HG03139 (cell line): ENCODE results near the gene RUFY3.
A peak's percentile ranks its signal among the peaks of the same experiment; 100 is the strongest.
"Not testable (repeated sequence)": the region's sequence is repeated elsewhere in the genome, so short reads cannot be mapped to it uniquely, and the experiment has no call there.

Experiments
- ATAC-seq: cut with Tn5 transposase; IDR thresholded peaks from one replicate; pipeline ENCODE4 v1.9.1; 2021; ENCODE audit not compliant: unreplicated experiment

The RUFY3 gene

DNA sequence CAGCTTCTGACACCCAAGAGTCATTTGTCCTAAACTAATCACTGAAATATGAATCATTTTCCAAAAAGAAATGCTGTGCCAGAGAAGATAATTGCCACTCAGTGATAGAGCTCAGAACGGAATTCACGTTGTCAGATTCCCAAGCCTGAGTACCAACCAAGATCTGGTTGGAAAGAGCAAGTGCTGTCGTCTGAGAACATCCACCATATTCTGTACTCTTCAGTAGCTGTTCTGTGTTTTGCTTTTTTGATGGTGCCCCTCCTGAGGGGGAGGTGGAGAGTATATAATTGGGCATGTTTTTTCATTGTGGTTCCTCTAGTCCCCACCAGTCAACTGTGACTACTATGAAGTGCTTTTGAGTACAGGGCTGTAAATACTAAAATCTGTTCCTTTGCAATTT is 13.2 kb downstream of the RUFY3 start:
- ATAC-seq = no peak

DNA sequence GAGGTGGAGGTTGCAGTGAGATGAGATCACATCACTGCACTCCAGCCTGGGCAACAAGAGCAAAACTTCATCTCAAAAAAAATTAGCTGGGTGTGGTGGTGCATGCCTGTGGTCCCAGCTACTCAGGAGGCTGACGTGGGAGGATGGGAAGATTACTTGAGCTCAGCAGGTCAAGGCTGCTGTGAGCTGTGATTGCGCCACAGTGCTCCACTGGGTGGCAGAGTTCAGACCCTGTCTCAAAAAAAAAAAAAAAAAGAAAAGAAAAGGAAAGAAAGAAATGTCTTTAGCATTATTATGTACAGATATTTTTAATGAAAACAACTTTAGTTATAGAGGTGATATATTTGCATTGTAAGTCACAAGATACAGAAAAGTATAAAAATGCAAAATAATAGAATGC is 14.2 kb downstream of the RUFY3 start:
- not testable (repeated sequence) for ATAC-seq

DNA sequence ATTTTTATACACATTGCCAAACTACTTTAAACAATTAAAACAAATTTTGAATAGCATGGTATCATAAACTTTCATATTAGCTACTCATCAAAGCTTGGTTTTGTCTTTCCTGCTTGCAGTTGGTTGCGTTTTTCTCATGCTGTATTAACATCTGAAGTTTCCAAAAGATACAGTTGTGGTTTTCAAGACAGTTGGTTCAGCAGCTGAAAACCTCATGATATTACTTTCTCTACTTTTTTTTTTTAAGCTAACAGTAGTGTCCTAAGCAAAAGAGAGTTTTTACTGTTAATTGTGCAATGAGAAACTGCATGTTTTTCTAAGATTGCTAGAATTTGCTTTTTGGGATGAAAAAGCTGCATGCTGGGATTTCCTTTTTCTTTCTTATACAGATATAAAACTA is 15.2 kb downstream of the RUFY3 start:
- ATAC-seq = no peak

DNA sequence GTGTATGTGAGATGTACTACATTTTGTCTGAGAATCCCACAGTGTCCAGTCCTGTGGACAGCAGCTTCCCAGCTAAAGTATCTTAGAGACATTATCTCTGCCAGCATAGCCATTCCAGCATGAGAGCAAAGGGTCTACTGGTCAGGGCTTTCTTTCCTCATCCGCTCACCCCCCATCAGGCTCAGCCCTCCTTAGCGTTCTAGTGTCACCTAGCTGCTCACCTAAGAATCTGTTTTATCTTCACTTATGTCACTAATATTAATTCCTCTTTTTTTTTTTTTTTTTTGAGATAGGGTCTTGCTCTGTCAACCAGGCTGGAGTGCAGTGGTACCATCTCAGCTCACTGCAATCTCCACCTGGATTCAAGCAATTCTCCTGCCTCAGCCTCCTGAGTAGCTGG is 15.6 kb downstream of the RUFY3 start:
- no peak for ATAC-seq

DNA sequence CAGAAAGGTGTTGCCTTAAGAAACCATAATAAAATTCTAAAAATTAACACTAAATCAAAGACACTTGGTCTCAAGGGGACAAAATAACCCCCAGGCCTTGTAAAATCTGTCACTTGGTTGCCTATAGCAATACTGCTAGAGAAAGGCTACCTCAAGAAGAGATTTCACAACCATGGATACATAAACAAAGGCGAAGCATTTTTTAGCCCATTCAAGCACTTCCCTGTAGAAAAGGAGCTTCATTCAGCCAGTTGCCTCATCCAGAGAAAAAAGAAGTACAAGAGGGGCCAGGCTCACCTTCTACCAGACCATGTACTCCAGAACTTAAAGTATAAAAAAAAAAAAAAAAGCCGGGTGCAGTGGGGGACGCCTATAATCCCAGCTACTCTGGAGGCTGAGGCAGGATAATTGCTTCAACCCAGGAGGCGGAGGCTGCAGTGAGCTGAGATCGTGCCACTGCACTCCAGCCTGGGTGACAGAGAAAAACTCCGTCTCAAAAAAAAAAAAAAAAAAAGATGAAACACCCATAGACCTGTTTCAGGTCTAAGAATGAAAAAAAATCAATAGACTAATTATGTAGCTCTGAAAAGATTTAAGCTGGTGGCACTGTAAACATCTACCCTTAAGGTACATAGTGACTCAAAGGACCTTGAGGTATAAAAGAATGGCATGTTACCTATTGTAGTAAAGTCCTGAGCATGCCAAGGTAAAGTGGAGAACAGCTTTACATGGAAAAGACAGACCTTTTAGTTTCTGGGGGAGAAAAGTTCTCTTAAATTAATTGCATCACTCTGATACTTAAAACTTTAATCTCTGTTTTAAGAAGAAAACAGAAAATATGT is 18.0 kb downstream of the RUFY3 start:
- no peak for ATAC-seq

DNA sequence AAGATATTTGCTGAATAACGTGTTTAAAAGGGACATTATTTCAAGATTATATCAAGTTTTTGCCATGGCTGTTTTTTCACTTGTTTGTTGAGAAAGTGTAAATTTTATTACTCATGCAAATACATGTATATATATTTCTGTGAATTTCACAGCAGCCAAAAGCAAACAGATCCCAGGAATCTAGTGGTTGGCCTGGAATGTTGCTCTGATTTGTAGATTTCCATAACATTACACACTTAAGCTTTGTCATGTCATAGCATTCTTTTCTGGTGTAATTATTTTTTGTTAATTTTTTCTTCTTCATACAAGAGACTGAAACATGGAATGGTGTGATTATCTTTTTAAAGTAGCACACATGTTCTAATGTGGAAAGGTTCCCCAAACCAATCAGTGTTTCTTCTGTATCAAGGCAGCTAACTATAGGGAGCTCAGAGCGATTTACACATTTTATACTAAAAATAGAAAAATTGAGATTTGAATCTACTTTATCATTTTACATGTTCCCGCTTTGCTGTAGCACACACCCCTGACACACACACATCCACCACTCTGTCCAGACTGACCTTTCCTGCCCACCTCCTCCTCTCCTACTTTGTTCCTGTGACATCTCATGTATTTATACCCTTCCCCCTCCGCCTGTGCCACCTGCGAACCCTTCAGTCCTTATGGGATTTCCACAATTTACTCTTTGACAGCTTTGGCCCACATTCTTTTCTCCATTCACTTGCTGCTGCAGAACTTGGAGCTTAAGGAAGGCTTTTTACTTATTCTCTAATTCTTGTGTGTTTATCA is 20.3 kb downstream of the RUFY3 start:
- no peak for ATAC-seq

DNA sequence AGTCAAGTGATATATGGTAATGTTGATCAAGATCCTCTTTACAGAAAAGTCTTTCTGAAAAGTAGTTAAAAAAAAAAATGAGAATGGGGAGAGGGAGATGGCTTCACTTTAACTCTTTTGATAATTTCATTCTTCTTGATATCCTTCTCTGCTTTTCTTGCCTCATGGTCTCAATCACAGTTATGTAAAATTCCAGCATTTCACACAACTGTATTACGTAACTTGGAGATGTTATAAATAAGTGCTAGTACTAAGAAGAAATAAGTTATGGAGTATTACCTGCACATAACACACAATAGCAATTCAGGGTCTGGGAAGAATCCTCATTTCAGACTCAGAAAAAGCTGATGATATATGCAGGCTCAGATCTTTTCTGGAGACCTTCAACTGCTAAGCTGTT is 22.0 kb downstream of the RUFY3 start:
- no peak for ATAC-seq

DNA sequence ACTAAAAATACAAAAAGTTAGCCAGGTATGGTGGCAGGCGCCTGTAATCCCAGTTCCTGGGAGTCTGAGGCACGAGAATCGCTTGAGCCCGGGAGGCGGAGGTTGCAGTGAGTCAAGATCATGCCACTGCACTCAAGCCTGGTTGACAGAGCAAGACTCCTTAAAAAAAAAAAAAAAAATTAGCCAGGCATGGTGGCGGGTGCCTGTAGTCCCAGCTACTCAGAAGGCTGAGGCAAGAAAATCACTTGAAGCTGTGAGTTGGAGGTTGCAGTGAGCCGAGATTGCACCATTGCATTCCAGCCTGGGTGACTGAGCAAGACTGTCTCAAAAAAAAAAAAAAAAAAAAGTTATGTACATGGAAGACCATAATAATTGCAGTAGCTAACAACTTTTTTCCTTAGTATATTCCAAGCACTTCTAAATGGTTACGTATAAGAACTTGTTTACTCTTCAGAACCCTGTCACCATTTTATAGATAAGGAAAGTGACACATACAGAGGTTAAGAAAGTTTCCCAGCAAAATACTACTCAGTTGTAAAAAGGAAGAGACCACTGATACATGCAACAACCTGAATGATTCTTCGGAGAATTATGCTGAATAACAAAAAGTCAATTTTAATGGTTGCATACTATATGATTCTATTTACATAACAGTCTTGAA is 24.5 kb downstream of the RUFY3 start:
- ATAC-seq = no peak

DNA sequence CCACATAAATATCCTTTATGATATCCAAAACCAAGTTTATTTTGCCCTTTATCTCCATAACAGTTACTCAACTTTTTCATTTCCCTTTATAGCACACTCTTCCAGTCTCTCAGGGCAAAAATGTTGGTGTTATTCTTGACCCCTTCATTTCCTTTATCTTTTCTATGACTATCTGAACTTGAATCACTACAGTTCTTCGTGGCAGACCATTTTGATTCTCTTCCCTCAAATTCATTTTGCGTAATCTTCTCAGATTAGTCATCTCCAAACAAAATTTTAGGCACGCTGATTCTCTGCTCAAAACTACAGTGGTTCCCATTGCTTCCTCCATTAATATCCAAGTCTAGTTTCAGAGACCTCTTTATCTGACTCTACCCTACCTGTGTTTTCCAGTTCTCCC is 26.1 kb downstream of the RUFY3 start:
- ATAC-seq = no peak

DNA sequence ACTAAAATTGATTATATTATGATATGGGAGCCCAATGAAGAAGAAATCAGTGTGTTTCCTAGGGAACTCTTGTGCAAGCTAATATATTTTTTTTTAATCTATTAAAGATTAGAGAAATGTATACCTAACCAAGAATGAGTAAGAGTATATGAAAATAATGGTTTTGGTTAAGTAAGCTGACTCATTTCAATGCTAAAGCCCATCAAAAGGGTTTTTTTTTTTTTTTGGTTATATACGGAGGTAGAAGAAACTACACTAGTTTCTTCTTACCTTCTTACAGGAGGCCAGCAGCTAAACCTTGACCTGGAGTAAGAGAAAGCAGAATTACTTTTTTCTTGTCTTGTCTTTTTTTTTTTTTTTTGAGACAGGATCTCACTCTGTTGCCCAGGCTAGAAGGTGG is 27.5 kb downstream of the RUFY3 start:
- ATAC-seq = no peak

DNA sequence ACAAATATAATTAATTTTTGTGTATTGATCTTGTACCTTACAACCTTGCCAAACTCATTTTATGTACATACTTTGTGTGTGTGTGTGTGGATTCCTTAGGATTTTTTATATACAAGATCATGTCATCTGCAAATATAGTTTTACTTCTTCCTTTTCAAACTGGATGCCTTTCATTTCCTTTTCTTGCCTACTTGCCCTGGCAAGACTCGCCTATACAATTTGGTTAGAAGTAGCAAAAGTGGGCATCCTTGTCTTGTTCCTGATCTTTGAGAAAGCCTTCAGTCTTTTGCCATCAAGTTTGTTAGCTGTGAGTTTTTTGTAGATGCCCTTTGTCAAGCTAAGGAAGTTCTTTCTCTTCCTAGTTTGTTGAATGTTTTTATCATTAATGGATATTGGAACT is 30.5 kb downstream of the RUFY3 start:
- ATAC-seq = no peak

DNA sequence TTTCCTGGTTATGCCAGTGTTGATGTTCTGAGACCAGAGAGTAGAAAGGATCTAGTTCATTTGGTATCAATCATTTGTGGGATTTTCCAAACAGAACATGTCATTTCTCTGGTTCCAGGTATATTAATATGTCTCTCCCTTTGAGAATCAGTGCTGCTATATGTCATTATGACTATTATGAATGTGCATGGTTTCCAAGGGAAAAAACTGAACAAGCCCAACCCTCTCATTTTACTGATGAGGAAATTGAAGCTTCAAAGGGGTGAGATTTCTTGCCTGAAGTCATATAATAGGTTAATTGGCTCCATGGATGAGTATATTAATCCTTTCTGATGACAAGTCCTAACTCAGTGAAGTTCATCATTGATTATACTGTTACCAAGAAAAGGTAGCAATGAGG is 31.9 kb downstream of the RUFY3 start:
- no peak for ATAC-seq

DNA sequence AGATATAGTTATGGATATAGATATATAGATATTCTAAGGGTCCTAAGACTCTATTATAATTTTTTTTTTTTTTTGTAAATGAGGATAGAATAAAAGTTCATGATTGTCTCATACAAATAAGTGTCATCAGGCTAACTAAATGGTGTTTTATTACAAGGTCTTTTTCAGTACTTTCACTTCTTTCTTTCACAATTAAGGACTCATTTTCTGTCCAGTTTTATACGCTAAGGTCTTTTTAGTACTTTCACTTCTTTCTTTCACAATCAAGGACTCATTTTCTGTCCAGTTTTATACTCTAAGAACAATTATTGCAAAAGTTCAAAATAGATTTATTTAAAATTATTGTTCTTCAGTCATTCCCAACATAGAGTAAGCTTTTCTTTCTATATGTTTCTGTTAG is 32.7 kb downstream of the RUFY3 start:
- peak; percentile 67 for ATAC-seq

DNA sequence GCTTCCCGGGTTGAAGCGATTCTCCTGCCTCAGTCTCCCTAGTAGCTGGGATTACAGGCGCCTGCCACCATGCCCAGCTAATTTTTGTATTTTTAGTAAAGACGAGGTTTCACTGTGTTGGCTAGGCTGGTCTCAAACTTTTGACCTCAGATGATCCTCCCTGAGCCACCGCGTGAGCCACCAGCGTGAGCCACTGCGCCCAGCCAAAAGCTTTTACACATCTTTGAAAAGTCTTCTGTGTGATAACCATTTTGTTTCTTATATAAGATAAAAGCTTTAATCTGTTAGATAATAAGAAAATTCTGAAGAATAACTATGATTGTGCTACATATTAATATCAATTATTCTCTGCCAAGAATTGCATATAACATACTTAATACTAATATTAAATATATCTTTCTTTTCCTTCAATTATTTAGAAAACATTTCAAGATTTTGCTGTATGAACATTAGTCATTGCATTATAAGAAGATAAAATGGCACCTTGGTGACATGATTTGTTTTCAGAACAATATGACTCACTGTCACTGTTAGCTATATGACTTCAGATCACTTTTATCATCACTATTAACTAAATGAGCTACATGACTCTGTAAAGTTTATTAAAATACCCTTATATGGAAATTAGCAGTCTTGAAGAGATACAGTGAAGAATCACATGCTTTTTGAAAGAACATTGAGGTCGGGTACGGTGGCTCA is 33.4 kb downstream of the RUFY3 start:
- ATAC-seq = no peak

DNA sequence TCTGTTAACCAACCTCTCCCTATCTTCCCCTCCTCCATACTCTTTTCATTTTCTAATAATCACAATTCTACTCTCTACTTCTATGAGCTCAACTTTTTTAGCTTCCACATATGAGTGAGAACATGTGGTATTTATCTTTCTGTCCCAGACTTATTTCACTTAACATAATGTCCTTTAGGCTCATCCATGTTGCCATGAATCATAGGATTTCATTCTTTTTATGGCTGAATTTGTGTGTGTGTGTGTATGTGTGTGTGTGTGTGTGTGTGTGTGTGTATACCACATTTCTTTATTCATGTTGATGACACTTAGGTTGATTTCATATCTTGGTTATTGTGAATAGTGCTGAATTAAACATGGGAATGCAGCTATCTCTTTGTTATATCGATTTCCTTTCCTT is 37.4 kb downstream of the RUFY3 start:
- ATAC-seq = no peak

DNA sequence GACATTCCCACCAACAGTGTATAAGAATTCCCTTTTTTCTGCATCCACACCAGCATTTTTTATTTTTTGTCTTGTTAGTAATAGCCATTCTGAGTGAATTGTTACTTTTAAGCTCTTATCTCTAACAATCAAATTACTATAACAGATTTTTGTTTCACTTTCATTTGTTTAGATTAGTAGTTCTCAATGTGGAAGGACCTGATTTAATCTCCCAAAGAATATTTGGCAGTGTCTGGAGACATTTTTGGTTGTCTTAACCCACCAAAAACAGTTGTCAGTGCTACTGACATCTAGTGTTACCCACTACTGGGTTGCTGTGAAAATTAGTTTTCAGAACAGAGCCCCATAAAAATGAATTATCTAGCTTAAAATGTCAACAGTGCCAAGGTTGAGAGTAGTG is 37.9 kb downstream of the RUFY3 start:
- no peak for ATAC-seq

DNA sequence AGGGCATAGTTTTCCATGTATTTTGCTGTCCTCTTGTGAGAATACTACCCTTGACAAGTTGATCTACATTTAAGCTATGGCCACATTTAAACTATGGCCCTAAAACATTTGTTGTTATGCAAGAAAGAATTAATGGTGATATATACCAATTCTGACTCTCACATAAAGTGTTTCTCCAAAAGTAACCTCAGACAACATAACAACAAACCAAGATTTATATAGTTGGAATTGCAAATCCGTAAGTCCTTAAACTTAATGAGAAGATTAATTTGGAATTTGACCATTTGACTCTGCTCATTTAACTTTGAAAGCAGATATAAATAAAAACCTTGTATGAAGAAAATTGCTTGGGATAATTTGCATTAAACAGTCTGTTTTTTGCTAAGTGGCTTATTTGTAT is 38.9 kb downstream of the RUFY3 start:
- ATAC-seq = no peak

DNA sequence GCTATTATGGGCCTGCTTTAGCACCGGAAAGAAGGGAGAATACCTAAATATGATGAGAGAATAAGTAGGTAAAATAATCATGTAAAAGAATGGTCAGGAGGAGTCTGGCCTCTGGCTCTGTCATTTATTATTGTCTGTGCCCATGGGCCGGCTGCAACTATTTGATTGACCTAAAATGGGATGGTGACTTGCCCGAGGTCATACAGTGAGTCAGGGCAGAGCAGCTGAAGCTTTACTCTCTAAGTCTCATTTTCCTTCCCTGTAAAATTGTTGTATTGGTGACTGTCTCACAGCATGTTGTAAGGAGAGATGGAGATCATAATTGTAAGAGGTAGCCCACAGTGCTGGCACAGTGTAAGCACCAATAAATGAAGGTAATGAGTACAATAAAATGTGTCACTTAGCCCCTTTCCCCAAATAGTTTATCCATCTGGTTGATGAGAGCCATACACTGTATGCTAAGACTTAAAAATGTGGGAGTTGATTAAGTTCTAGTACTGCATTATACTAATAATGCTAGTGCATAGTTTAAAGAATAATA is 39.6 kb downstream of the RUFY3 start:
- no peak for ATAC-seq

DNA sequence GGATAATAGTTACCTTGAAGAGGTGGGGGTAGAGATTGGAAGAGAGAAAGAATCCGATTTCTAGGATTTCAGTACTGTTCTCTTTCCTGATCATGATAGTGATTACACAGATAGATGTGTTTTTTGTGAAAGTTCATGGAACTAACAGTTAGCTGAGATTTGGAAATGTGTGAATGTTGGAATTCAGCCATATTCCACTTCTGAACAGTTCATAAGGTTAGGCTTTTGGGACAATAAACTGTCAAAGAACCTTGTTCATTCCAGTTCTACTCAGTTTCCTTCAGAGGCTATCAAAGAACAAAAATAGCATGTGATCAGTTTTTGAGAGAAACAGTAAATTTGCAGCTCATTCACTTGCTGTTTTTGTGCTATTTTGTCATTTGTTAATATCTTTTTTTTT is 43.6 kb downstream of the RUFY3 start:
- no peak for ATAC-seq

DNA sequence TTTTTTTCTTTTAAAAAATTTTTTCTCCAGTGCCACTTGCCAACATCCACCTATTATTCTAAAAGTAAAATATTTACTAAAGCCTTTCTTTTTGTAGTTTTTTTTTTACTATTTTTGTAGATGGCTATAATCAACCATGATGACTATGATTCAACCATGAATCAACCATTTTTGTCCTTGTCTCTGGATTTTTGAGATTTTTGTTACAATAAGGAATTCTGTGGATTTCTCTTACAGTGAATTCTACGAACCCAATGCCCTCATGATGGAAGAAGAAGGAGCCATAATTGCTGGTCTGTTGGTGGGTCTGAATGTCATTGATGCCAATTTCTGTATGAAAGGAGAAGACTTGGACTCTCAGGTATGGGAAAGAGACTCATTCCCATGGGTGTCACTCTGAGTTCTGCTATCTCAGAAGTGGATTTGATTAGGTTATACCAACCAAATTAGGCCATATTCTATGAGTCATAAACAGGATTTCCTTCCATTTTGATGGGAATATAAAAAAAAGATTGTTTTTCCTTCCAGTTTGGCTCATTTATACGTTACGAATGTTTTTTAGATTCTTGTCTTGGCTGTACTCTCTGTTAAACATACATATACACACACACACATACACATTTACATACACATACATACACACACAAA is 46.7 kb downstream of the RUFY3 start:
- no peak for ATAC-seq

DNA sequence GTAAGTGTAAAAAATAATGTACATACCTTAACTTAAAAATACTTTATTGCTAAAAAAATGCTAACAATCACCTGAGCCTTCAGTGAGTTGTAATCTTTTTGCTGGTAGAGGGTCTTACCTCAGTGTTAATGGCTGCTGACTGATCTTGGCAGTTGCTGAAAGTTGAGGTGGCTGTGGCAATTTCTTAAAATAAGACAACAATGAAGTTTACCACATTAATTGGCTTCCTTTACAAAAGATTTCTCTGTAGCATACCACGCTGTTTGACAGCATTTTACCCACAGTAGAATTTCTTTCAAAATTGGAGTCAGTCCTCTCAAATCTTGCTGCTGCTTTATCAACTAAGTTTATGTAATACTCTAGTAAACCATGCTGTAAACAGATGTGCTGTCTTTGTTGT is 47.6 kb downstream of the RUFY3 start:
- ATAC-seq = not testable (repeated sequence)
